HG03469 (cell line): ENCODE measurements around the gene FOXC2.
A peak's percentile ranks its signal among the peaks of the same experiment; 100 is the strongest.

ENCODE experiments used
- ATAC-seq: cut with Tn5 transposase; IDR thresholded peaks from one replicate; pipeline ENCODE4 v1.9.1; 2021; ENCODE audit warnings: mild to moderate bottlenecking, moderate library complexity, moderate number of reproducible peaks; ENCODE audit not compliant: unreplicated experiment

FOXC2 gene

GRCh38 chr16:86554917-86555703 is 11.5 kb upstream of the FOXC2 start, which contains the start of gene MTHFSD:
Gene MTHFSD (minus strand): TSS chr16:86555235. CDS start chr16:86555184, 51 bp downstream.
- ATAC-seq, result peak; percentile 75

GRCh38 chr16:86555704-86556075 is 10.9 kb upstream of the FOXC2 start:
- no peak for ATAC-seq

DNA sequence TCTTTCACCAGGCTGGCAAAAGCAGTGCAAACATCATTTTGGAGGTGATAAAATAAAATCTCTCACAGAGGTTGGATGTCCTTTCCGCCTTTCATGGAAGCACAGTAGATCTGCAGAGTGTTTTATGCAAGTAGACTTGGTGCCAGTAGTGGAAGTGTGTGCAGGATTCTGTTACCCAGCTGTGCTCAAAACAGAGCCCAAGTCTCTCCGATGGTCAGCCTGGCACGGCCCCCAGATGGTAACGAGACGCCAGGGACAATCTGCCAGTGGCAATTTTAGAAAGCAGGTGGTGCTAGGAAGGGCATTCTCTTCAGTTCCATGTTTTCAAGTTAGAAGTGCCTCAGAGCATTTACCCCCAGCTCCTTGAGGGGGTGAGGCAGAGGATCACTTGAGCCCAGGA is 10.1 kb upstream of the FOXC2 start:
- ATAC-seq, result no peak

DNA sequence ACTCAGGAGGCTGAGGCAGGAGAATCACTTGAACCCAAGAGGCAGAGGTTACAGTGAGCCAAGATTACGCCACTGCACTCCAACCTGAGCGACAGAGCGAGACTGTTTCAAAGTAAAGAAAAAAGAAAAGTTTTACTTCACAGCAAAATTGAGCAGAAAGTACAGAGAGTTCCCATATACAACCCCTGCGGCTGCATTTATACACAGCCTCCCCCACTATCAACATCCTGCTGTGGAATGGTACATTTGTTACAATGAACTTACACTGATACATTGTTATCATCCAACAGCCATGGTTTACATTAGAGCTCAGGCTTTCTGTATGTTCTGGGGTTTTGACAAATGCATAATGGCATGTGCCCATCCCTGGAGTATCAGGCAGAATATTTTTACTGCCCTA is 9.0 kb upstream of the FOXC2 start:
- ATAC-seq, result no peak

- ATAC-seq, result no peak
Observed at GRCh38 chr16:86558355-86559193, 8.1 kb upstream of the FOXC2 start.

DNA sequence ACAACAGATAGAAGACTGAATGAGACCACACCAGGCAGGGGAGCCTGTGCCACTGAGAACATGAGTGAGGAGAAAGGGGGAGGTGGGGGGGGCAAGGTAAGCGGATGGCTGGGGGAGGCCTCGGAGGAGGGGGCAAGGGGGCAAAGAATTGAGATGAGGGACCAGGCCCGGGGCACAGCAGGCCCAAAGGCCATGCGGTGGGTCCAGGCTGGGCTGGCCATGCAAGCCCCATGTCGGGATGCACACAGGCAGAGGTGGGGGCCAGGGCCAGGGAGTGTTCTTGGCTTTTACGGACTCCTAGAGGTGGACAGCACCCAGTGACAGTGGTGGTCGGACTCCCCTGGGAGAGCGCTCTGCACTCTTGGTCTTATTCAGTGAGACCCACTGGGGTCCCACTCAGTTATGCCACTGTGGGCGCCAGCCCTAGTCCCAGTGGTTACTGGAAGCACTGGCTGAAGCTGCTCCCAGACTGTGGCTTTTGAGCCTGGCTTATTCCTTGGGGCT is 6.8 kb upstream of the FOXC2 start:
- ATAC-seq, result no peak

DNA sequence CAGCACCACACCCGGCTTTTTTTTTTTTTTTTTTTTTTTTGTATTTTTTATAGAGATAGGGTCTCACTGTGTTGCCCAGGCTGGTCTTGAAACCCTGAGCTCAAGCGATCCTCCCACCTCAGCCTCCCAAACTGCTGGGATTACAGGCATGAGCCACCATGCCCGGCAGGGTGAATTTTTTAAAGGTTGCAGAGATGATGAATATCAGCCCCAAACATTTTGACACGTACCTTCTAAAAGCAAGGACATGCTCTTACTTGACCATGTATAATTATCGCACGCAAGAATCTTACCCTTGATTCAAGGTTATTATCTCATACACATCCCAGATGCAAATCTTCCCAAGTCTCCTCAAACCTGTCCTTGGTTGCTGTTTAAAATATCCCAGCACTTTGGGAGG is 4.3 kb upstream of the FOXC2 start:
- ATAC-seq, result no peak

DNA sequence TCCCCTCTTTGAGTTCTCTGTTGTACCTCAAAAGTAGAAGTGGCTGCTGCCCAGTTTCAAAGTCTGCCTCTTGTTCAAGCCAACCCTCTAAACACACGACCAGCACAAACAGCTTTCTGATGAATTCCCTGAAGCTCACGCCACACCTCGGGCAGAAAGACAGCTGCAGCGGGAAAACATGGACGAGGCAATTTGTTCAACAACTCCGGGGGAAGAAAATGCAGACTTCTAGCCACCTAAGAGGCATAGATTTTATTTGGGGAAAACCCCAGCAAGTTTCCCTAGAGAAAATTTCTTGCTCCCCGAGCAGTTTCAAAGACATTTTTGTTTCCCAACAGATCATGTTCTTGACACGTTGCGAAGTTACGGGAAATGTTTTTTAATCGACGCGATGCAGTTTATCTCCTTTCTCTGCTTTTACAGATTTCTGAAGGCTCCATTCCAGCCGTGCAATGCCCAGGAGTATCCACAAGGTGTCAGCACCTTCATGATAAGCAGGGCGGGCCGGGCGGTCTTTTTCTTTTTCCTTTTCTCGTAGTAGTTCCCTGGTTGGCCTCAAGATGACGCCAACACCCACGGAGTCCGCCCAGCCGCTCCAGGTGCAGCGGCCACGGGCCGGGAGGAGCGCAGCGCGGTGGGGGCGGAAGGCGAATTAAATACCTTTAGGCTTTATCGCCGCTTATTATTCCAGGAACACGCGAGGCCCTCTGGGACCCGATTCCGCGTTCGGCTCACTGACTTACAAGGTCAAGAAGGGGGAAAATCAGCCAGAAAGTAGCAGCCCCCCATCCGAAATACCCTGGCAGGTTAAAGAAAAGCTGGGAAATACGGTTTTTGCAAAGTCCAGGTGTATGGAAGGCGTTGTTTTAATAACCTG is 2.9 kb upstream of the FOXC2 start:
- no peak for ATAC-seq

GRCh38 chr16:86565181-86565631 is 1.4 kb upstream of the FOXC2 start:
- ATAC-seq, result no peak

DNA sequence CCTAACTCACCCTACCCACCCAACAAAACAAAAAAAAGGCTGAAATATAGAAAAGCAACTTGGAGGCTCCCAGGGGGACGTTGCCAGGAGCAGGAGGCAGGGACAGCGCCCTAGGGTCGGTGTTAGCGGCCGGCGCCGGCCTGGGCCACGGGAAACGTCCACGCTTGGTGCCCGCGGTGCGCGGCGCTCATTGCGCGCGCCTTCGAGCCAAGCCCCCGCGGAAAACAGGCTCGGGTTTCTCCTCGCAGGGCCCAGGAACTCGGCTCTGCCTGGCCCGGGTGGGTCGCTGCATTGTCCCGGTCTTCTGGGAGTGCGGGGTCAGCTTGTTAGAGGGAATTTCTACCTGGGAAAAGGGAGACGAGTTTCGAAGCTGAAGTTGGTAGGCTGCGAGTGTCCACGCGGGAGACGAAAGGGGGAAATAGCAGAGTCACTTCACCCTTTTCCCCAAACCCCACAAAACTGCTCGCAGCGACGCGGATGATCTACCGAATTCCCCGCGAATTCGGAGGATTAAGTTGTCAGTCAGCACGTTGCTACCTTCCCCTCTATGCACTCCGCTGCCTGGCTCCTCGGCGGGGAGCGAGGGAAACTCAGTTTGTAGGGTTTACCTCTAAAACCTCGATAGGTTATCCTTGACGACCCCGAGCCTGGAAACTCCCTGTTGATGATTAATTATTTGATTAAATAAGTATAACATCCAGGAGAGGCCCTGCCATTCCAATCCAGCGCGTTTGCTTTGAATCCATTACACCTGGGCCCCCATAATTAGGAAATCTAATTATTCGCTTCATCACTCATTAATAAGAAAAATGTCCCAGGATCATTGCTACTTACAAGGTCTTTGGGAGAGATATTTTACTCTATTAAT is 751 bp upstream of the FOXC2 start:
- ATAC-seq, result no peak

DNA sequence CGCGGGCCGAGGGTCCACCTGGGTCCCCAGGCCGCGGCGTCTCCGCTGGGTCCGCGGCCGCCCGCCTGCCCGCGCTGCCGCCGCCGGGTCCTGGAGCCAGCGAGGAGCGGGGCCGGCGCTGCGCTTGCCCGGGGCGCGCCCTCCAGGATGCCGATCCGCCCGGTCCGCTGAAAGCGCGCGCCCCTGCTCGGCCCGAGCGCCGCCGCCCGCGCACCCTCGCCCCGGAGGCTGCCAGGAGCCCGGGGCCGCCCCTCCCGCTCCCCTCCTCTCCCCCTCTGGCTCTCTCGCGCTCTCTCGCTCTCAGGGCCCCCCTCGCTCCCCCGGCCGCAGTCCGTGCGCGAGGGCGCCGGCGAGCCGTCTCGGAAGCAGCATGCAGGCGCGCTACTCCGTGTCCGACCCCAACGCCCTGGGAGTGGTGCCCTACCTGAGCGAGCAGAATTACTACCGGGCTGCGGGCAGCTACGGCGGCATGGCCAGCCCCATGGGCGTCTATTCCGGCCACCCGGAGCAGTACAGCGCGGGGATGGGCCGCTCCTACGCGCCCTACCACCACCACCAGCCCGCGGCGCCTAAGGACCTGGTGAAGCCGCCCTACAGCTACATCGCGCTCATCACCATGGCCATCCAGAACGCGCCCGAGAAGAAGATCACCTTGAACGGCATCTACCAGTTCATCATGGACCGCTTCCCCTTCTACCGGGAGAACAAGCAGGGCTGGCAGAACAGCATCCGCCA is 504 bp downstream of the FOXC2 start:
- no peak for ATAC-seq

DNA sequence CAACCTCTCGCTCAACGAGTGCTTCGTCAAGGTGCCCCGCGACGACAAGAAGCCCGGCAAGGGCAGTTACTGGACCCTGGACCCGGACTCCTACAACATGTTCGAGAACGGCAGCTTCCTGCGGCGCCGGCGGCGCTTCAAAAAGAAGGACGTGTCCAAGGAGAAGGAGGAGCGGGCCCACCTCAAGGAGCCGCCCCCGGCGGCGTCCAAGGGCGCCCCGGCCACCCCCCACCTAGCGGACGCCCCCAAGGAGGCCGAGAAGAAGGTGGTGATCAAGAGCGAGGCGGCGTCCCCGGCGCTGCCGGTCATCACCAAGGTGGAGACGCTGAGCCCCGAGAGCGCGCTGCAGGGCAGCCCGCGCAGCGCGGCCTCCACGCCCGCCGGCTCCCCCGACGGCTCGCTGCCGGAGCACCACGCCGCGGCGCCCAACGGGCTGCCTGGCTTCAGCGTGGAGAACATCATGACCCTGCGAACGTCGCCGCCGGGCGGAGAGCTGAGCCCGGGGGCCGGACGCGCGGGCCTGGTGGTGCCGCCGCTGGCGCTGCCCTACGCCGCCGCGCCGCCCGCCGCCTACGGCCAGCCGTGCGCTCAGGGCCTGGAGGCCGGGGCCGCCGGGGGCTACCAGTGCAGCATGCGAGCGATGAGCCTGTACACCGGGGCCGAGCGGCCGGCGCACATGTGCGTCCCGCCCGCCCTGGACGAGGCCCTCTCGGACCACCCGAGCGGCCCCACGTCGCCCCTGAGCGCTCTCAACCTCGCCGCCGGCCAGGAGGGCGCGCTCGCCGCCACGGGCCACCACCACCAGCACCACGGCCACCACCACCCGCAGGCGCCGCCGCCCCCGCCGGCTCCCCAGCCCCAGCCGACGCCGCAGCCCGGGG is 1.3 kb downstream of the FOXC2 start:
- ATAC-seq, result no peak

DNA sequence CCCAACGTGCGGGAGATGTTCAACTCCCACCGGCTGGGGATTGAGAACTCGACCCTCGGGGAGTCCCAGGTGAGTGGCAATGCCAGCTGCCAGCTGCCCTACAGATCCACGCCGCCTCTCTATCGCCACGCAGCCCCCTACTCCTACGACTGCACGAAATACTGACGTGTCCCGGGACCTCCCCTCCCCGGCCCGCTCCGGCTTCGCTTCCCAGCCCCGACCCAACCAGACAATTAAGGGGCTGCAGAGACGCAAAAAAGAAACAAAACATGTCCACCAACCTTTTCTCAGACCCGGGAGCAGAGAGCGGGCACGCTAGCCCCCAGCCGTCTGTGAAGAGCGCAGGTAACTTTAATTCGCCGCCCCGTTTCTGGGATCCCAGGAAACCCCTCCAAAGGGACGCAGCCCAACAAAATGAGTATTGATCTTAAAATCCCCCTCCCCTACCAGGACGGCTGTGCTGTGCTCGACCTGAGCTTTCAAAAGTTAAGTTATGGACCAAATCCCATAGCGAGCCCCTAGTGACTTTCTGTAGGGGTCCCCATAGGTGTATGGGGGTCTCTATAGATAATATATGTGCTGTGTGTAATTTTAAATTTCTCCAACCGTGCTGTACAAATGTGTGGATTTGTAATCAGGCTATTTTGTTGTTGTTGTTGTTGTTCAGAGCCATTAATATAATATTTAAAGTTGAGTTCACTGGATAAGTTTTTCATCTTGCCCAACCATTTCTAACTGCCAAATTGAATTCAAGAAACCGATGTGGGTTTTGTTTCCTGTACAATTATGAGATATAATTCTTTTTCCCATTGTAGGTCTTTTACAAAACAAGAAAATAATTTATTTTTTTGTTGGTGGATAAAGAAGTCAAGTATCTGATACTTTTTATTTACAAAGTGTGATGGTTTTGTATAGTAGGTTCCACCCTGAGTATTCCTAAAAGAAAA is 2.3 kb downstream of the FOXC2 start:
- ATAC-seq, result no peak

DNA sequence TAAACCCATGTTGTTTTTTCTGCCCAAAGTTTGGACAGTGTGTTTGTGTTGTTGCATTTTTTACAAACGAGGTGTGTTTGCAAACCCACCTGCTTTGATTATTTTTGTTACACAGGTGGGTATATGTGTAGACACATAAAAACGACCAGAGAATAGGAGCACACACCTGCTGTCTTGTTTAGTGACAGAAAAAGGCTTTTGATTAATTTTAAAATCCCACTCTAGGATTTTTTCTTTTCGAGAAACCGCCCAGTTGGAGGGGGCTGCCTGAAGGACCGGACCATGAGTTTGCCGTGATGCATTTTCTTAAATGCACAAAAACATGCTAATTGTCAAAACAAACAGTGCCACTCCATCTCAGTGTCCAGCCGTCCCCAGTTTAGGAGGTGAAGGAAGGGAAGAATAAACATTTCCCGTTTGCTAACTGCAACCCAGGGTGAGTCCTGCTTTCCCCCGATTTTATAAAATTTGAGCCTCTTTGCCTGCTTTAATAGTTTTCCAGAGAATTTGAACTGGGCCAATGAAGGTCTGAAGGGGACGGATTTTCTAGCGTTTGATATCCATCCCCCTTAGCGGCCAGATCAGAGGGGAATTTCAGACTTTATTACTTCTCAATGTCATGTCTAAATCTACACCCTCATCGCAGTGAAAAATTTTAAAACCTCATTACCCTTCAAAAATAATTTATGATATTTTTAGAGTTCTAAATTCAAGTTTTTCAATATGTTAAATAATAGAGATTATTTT is 3.2 kb downstream of the FOXC2 start:
- ATAC-seq, result no peak

- no peak for ATAC-seq
Observed at GRCh38 chr16:86570558-86571529, 4.2 kb downstream of the FOXC2 start.
